Kidney capillary endothelial cell (primary cell): ENCODE data around the gene REPS2.

Source experiments
- DNase-seq: peaks from one replicate; pipeline ENCODE4 v3.0.0-alpha.2; 2018; ENCODE audit warnings: low spot score

REPS2 gene

GRCh38 chrX:17036171-17036961, 89.9 kb downstream of the REPS2 start:
- DNase-seq, result no peak

DNA sequence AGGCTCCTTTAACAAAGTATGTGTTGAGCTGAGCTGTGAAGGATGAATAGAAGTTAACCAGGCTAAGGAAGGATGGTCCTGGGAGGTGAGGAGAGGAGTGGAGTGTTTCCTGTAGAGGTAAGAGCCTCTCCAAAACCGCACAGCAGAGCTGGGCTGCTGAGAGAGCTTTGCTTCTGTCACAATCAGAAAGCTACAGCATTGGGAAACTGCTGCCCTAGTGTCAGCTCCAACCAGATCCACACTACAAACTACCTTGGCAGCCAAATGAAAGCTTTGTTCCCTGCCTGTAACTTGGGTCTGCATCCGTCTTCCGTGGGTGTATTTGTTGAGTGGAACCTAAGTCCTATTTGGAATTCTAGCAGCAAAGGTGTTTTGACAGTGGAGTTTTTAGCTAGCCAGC, 91.8 kb downstream of the REPS2 start:
- DNase-seq, result no peak

DNA sequence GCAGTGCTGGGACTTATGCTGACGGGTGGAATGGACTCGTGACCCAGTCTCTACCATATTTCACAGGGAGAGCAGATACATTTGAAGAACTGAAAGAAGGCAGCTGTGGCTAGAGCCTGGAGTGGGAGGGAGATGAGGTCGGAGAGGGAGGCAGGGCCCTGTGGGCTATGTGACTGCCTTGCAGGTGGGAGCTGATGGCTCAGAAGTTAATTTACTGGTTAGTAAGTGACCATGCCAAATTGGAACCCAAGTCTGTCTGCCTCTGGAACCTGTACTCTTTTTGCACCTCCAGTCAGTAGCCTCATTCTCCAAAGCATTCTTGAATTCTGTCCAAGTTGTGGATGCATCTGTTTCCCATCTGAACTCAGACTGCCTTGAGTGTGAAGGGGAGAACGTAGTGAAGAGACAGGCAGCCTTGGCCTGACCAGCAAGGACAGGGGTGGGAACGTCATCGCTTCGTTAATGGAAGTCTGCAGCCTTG, 92.3 kb downstream of the REPS2 start:
- no peak for DNase-seq

- DNase-seq, result no peak
Observed at GRCh38 chrX:17039826-17040225, 93.4 kb downstream of the REPS2 start.

- DNase-seq, result no peak
Observed at GRCh38 chrX:17040711-17041110, 94.3 kb downstream of the REPS2 start.

GRCh38 chrX:17042037-17042436, 95.6 kb downstream of the REPS2 start:
- no peak for DNase-seq

DNA sequence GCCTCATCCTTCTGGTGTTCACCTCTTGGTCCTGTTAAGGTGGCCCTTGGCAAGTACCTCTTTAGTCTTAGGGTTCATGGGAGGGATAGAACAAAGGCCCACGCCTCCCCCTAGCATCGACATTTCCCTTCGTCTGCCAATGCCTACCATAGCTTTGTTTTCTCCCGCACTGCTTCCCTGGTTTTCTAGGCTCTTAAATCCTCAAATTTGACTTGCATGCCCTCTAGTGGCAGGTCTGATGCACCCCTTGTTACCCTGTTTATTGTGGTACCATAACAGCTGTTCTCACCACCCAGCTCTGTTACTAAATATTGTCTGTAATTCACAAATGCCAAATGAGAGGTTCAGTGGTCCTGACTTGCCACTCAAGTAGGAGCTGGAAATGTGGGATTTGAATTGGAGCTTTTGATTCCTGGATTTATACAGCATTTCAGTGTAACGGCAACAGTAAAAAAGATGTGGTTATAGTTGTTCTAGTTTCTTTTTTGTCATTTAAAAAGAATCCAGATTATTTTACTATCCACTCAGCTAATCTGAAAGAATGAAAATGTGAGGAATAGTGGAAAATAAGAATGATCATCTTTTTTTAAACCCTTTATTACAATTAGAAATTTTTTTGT, 100.1 kb downstream of the REPS2 start:
- DNase-seq, result peak; percentile 61

- no peak for DNase-seq
Observed at GRCh38 chrX:17047224-17047623, 100.8 kb downstream of the REPS2 start.

DNA sequence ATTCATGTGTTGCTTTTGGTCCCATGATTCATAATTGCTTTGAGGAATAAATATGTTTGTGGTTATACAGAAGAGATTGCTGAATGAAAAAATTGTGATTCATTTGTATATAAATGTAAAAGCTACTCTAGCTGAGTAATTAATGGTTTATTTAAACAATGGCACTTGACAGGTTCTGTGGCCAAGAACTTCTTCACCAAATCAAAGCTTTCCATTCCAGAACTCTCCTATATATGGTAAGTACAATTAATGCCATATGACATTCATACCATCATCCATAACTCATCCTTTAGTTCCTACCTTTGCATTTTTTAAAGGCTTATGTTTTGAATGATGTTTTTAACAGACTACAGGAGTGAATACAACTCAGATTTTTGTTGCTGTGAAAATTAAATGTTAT, 105.8 kb downstream of the REPS2 start:
- DNase-seq, result no peak

DNA sequence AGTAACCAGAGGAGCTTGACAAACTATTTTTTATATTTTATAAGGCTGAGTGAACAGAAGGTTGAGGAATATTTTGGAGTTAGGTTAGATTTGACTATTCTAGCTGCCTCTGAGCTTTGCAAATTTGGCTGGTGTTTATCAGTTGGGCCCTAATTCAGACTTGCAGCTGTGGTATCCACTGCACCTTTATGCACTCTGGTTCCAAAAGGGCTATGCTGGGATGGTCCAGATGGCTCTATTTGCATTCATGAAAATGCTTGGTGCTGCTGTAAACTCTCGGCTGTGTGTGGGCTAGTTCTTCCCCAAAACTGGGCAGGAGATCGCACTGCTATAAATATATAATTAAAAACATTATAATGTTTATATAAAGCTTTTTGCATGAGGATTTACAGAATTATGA, 106.3 kb downstream of the REPS2 start:
- no peak for DNase-seq

- no peak for DNase-seq
Observed at GRCh38 chrX:17053502-17053901, 107.0 kb downstream of the REPS2 start.

GRCh38 chrX:17056868-17057608, 110.6 kb downstream of the REPS2 start:
- DNase-seq, result no peak

DNA sequence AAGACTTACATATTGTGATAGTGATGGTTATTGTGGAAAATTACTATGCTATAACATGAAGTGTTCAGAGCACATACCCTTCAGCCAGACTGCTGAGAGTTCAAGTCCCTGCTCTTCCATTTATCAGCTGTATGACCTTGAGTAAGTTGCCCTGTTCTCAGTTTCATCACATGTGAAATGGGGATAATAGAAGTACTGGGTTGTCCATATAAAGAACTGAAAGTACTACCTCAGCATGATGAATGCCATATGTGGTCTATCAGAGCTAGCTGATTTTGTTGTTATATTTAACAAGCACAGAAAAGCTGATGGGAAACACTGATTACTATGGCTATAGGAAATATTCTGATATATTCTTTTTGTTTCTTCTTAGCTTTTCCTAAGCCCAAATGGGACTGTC, 115.6 kb downstream of the REPS2 start:
- DNase-seq, result no peak

DNA sequence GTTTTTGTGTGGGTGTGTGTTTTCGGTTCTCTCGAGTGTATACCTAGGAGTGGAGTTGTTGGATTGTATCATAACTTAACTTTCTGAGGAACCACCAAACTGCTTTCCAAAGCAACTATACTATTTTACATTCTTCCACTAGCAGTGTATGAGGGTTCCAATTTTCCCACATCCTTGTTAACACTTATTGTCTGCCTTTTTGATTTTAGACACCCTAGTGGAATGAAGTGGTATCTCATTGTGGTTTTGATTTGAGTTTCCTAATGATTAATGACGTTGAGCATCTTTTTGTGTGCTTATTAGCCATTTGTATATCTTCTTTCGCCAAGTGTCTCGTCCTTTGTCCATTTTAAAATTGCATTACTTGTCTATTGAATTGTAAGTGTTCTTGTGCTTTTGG, 118.6 kb downstream of the REPS2 start:
- DNase-seq, result no peak

DNA sequence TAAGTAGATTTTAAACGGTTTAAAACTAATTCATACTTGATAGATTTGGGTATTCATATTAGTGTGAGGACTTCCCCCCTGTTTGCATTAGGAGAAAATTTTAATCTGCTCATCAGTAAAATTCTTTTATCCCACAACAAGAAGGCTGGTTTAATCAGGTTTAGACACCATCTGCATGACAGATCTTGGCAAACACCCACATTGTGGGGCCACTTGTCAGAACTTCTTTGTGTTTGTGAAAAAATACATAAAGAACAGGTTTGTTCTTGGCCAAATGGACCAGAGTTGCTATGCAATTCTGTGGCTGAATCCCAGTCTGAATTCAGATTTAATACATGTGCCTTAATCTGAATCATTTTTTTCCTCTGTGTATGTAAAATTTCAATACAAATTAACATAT, 121.1 kb downstream of the REPS2 start:
- DNase-seq, result no peak

- DNase-seq, result no peak
Observed at GRCh38 chrX:17072301-17072700, 125.8 kb downstream of the REPS2 start.

- no peak for DNase-seq
Observed at GRCh38 chrX:17072721-17073230, 126.3 kb downstream of the REPS2 start.

GRCh38 chrX:17075004-17075403, 128.5 kb downstream of the REPS2 start:
- no peak for DNase-seq

GRCh38 chrX:17077361-17077760, 130.9 kb downstream of the REPS2 start:
- no peak for DNase-seq

DNA sequence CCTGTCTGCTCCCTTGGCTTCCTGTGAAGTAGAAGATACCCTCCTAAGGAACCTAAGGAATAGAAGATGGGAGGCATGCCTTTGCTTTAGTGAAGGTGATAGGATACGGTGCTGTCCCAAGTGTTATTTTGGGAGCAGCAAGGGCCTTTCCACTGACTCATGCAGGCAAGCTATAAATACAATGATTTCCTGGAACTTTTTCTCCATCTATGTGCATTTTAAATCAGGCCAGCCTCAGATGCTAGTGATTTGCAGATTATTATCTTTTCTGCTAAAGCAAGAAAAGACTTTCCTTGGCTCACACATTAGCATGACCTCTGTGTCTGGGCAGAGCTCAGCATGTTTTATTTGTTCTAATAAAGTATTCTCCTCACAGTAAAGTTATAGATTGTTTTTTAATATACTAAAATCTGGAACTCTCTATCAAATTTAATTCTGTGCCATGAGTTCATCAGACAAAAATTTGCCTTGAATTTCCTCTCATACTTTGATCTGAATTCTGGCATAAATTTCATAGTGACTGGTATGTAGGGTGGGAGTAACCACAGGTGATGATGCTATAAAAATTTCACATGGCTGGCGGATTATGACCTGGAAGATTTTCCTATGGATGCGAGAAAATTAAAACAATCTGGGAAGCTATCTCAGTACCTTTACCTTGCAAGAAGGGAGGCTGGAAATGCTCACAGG, 131.7 kb downstream of the REPS2 start:
- DNase-seq, result no peak

DNA sequence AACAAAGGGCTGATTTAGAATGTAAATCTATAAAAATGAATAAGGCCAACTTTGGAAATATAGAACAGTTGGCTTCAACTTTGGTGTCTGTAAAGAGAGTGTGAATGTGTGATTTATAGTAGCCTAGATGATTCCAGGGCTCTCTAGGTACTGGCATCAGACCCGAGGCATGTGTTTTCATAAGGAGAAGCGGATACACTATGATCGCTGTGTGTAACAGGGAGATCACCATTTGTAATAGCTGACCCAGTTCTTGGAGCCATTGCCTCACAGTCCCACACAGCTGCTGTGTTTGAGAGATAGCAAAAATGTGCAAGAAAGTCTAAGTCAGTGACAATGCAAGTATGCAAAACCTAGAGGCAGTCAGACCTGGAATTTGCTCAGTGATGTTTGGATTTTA, 135.1 kb downstream of the REPS2 start:
- DNase-seq, result no peak

- DNase-seq, result no peak
Observed at GRCh38 chrX:17081968-17082367, 135.5 kb downstream of the REPS2 start.
